ENCODE data around the gene CLSTN1. TPM values are rescaled to one million over a fixed set of nuclear protein-coding genes. Genes with fewer than 3 reads are reported as not detected.
A peak's percentile ranks its signal among the peaks of the same experiment; 100 is the strongest.

The CLSTN1 gene
- total and polyA plus RNA-seq, 7 donors = 7.3 to 48.7 (median 19.7) TPM

DNA sequence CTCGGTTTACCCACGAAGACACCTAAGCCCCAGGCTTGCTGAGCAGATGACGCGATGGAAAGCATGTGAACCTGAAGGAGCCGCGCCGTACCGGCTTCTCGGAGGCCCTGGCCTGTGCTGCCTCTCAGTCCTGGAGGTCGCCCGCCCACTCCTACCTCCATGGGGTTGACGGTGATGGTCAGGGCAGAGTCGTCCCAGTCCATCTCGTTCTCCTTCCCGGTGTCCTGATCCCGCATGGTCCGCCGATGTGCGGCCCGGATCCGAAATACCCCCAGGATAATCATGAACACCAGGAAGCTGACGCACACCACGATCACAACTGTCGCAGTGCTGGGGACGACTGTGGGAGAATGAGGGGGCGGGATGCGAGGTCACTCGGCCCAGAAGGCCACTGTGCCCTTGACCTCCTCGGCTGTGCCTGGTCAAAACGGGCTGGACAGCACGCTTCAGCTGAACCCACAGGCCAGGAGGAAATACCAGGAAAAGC is 92.7 kb downstream of the CLSTN1 start:
- intact Hi-C loops (cut with DNase I) = no loop called here
- Histone ChIP-seq H3K4me3 (no peak overlapping the region), H3K36me3 (ENCODE audit: insufficient read depth in 1 of 2, low read depth in 1 of 2) (peaks cover 8 to 92% of the 10 kb centered on the region in 2 donors), H3K9me3 (no peaks in the 10 kb centered on the region), H3K27ac (no peak overlapping the region), H3K27me3 (ENCODE audit: insufficient read depth in 3 of 3, low read length in 2 of 3) (no peaks in the 10 kb centered on the region), H3K4me1 (no peaks in the 10 kb centered on the region)
- DNase-seq (no peak), ATAC-seq (no peak)
- TF ChIP-seq, protein P1, sequence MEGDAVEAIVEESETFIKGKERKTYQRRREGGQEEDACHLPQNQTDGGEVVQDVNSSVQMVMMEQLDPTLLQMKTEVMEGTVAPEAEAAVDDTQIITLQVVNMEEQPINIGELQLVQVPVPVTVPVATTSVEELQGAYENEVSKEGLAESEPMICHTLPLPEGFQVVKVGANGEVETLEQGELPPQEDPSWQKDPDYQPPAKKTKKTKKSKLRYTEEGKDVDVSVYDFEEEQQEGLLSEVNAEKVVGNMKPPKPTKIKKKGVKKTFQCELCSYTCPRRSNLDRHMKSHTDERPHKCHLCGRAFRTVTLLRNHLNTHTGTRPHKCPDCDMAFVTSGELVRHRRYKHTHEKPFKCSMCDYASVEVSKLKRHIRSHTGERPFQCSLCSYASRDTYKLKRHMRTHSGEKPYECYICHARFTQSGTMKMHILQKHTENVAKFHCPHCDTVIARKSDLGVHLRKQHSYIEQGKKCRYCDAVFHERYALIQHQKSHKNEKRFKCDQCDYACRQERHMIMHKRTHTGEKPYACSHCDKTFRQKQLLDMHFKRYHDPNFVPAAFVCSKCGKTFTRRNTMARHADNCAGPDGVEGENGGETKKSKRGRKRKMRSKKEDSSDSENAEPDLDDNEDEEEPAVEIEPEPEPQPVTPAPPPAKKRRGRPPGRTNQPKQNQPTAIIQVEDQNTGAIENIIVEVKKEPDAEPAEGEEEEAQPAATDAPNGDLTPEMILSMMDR (IDR thresholded peaks at IDR 0.05) = no peak
- 94 to 97% (median 96%) methylated on average over 31 of the region's 31 CpGs for WGBS, 3 donors

DNA sequence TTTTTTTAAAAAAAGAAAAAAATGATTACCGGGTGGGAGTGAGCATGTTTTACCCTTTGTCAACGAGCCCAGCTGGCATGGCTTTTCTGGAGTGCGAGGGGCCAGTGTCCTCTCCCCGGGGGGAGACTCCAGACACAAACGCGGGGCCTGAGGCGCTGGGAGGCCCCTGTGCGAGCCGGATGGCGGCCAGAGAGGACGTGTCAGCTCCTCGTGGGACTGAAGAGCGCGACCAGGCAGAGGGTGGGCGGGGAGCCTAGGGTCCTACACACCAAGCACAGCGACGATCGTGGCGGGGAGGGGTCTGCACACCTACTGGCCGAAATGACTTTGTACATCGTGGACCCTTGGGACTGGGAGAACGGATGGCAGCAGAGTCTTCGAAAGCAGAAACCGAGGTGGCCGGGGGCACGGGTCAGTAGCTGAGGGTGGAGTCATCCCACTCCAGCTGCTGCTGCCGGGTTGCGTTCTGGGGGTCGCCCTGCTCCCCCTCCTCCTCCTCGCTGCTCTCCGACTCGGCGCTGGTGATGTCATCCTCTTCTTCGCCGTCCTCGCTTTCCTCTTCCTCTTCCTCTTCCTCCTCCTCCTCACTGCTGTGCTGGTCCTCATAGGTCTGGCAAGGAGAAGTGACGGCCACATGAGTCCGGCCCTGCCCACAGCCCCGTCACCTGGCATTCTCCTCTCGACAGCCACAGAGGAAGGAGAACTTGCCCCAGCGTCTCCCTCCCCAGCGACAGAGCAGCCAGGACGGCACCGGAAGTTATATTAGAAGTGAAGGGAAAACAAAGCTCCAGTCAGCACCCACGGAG is 93.5 kb downstream of the CLSTN1 start:
- H3K4me1 ChIP-seq = no peaks in the 10 kb centered on the region
- H3K4me3 ChIP-seq = no peak overlapping the region
- H3K27ac ChIP-seq = no peak overlapping the region
- peaks cover 8 to 84% of the 10 kb centered on the region in 2 donors for H3K36me3 ChIP-seq (ENCODE audit: insufficient read depth in 1 of 2, low read depth in 1 of 2)
- intact Hi-C loops (cut with DNase I) = no loop called here
- no peaks in the 10 kb centered on the region for H3K9me3 ChIP-seq
- DNase-seq = no peak
- ATAC-seq = peak in 1 of 4 donors; percentile 27
- H3K27me3 ChIP-seq (ENCODE audit: insufficient read depth in 3 of 3, low read length in 2 of 3) = no peaks in the 10 kb centered on the region
- 81 to 84% (median 84%) methylated on average over 42 to 45 of the region's 45 CpGs for WGBS, 3 donors
- TF ChIP-seq, protein P1 (IDR thresholded peaks at IDR 0.05) = no peak

DNA sequence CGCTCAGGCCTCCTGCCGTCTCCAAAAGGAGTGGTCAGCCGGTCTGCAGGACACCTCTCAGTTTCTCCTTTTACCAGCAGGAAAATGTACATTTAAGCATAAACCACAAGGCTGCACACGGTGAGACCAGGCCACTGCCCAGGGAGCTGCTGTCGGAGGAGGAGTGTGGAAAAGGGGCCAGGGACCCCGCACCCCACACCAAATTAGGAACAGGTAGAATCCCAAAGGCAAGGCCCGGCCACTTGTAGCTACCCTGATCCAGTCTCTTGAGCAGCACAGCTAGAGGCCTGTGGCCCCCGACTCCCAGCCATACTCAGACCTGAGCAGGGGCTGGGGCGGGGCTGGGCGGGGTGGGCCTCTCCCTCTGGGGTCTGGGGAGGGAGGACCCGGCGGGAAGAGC is 94.2 kb downstream of the CLSTN1 start:
- Histone ChIP-seq H3K27me3 (ENCODE audit: insufficient read depth in 3 of 3, low read length in 2 of 3) (no peaks in the 10 kb centered on the region), H3K9me3 (no peaks in the 10 kb centered on the region), H3K36me3 (ENCODE audit: insufficient read depth in 1 of 2, low read depth in 1 of 2) (peaks cover 8 to 76% of the 10 kb centered on the region in 2 donors), H3K4me1 (no peaks in the 10 kb centered on the region), H3K4me3 (no peak overlapping the region), H3K27ac (no peak overlapping the region)
- WGBS, 3 donors = 91 to 95% (median 94%) methylated on average over 11 to 12 of the region's 12 CpGs
- no peak for DNase-seq
- TF ChIP-seq, protein P1 (IDR thresholded peaks at IDR 0.05) = no peak
- ATAC-seq = no peak
- intact Hi-C loops (cut with DNase I) = loop anchor here in 1 of 2 donors (10.0 kb wide), 1 partner anchor 135 kb away; no protein-coding TSS in a partner anchor

DNA sequence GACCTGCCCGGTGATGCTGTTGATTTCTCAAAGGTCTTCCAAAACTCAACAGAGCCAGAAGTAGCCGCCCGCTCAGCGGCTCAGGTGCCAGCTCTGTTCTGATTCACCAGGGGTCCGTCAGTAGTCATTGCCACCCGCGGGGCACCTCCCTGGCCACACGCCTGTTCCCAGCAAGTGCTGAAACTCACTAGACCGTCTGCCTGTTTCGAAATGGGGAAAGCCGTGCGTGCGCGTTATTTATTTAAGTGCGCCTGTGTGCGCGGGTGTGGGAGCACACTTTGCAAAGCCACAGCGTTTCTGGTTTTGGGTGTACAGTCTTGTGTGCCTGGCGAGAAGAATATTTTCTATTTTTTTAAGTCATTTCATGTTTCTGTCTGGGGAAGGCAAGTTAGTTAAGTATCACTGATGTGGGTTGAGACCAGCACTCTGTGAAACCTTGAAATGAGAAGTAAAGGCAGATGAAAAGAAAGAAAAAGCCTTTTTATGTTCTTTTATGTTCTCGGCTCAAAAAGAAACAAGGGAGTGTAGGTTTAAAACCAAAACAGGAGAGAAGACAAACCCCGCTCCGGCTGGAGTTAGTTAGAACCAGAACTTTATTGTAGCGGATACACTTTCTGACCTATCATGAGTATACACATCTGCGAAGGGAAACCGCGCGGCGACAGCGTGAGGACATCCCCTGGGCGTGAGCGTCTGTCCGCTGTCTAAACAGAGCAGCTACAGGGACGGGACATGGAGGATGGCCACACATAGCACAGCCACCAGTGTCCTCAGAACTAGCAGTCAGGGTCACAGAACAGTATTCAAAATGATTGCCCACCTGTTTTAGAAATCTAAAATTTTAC is 95.1 kb downstream of the CLSTN1 start:
- H3K4me1 ChIP-seq = no peaks in the 10 kb centered on the region
- DNase-seq (no peak), ATAC-seq (no peak)
- no peaks in the 10 kb centered on the region for H3K27me3 ChIP-seq (ENCODE audit: insufficient read depth in 3 of 3, low read length in 2 of 3)
- TF ChIP-seq, protein P1 (IDR thresholded peaks at IDR 0.05) = no peak
- 91 to 95% (median 92%) methylated on average over 33 of the region's 33 CpGs for WGBS, 3 donors
- intact Hi-C loops (cut with DNase I) = loop anchor here in 1 of 2 donors (10.0 kb wide), 1 partner anchor 136 kb away; no protein-coding TSS in a partner anchor
- H3K36me3 ChIP-seq (ENCODE audit: insufficient read depth in 1 of 2, low read depth in 1 of 2) = peaks cover 8 to 67% of the 10 kb centered on the region in 2 donors
- no peak overlapping the region for H3K4me3 ChIP-seq
- H3K9me3 ChIP-seq = no peaks in the 10 kb centered on the region
- no peak overlapping the region for H3K27ac ChIP-seq

Measured in psoas muscle (tissue), 8 donors.